ENCODE data around the gene ADAMTS16.

Gene ADAMTS16

DNA sequence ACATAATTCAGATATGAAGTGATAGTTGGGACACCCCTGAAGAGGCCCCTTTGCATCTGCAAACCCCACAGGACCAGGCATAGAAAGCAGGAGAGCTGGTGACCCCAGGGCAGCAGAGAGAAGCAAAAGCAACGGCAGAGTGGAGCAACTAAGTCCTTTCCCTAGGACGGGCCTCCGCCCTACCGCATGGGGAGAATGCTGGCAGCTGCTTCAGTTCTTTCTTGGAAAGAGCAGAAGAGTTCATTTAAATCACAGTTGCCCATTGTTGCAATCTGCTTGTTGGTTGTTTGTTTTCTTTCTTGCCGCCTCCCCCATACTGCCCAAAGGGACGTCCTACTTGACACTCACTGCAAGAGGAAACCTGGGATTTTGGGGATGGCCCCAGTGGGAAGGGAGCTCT lies 126.2 kb downstream of the ADAMTS16 start:
- Histone ChIP-seq H3K27ac (ENCODE audit: low read depth, low read length, poor library complexity, severe bottlenecking) (no peak overlapping the region), H3K4me3 (ENCODE audit: low read depth, low read length, poor library complexity, severe bottlenecking) (no peak overlapping the region), H2AFZ (ENCODE audit: low read length) (no peak overlapping the region), H3K9ac (ENCODE audit: low read length) (no peak overlapping the region), H3K79me2 (ENCODE audit: insufficient read depth, low read length) (no peaks in the 10 kb centered on the region), H3K9me2 (ENCODE audit: low read depth, low read length) (no peaks in the 10 kb centered on the region), H3K4me2 (ENCODE audit: low read length) (no peak overlapping the region), H3K36me3 (ENCODE audit: insufficient read depth, low read length) (no peaks in the 10 kb centered on the region), H3K27me3 (ENCODE audit: insufficient read depth, low read length) (no peaks in the 10 kb centered on the region), H3K4me1 (ENCODE audit: insufficient read depth, low read length, severe bottlenecking) (no peaks in the 10 kb centered on the region), H3F3A (ENCODE audit: insufficient read depth, low read length) (no peaks in the 10 kb centered on the region), H3K9me3 (ENCODE audit: low read length) (no peaks in the 10 kb centered on the region), H4K20me1 (ENCODE audit: insufficient read depth, low read length) (no peaks in the 10 kb centered on the region)
- no peak for TF ChIP-seq EZH2 (IDR thresholded peaks at IDR 0.05; ENCODE audit: borderline replicate concordance, low read length)
- TF ChIP-seq, protein P1, sequence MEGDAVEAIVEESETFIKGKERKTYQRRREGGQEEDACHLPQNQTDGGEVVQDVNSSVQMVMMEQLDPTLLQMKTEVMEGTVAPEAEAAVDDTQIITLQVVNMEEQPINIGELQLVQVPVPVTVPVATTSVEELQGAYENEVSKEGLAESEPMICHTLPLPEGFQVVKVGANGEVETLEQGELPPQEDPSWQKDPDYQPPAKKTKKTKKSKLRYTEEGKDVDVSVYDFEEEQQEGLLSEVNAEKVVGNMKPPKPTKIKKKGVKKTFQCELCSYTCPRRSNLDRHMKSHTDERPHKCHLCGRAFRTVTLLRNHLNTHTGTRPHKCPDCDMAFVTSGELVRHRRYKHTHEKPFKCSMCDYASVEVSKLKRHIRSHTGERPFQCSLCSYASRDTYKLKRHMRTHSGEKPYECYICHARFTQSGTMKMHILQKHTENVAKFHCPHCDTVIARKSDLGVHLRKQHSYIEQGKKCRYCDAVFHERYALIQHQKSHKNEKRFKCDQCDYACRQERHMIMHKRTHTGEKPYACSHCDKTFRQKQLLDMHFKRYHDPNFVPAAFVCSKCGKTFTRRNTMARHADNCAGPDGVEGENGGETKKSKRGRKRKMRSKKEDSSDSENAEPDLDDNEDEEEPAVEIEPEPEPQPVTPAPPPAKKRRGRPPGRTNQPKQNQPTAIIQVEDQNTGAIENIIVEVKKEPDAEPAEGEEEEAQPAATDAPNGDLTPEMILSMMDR (IDR thresholded peaks at IDR 0.05; ENCODE audit: low read length) = no peak

DNA sequence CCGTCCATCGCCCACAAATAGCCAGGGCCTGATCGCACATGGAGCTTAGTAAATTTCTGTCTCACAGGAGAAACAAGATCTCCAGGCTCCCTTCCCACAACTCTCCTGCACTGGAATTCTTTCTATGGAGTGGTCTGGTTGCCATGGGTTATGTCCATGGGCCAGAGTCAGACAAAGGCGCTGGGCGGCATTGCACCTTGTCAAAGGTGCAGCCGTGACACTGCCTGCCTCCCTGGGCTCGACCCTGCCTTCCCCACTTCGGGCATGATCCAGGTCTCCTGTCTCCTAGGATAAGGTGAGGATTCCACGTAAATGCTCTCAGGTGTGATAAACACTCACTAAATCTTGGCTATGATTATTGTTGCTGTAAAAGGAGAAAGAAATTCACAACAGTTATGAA lies 130.0 kb downstream of the ADAMTS16 start:
- Histone ChIP-seq H3K27ac (ENCODE audit: low read depth, low read length, poor library complexity, severe bottlenecking) (no peak overlapping the region), H3K4me2 (ENCODE audit: low read length) (no peak overlapping the region), H3K9me3 (ENCODE audit: low read length) (no peaks in the 10 kb centered on the region), H4K20me1 (ENCODE audit: insufficient read depth, low read length) (no peaks in the 10 kb centered on the region), H3K4me3 (ENCODE audit: low read depth, low read length, poor library complexity, severe bottlenecking) (no peak overlapping the region), H3F3A (ENCODE audit: insufficient read depth, low read length) (no peaks in the 10 kb centered on the region), H2AFZ (ENCODE audit: low read length) (no peak overlapping the region), H3K36me3 (ENCODE audit: insufficient read depth, low read length) (no peaks in the 10 kb centered on the region), H3K9me2 (ENCODE audit: low read depth, low read length) (no peaks in the 10 kb centered on the region), H3K4me1 (ENCODE audit: insufficient read depth, low read length, severe bottlenecking) (no peaks in the 10 kb centered on the region), H3K9ac (ENCODE audit: low read length) (no peak overlapping the region), H3K79me2 (ENCODE audit: insufficient read depth, low read length) (no peaks in the 10 kb centered on the region), H3K27me3 (ENCODE audit: insufficient read depth, low read length) (no peaks in the 10 kb centered on the region)
- TF ChIP-seq, protein P1 (IDR thresholded peaks at IDR 0.05; ENCODE audit: low read length) = no peak
- TF ChIP-seq EZH2 (IDR thresholded peaks at IDR 0.05; ENCODE audit: borderline replicate concordance, low read length) = no peak

DNA sequence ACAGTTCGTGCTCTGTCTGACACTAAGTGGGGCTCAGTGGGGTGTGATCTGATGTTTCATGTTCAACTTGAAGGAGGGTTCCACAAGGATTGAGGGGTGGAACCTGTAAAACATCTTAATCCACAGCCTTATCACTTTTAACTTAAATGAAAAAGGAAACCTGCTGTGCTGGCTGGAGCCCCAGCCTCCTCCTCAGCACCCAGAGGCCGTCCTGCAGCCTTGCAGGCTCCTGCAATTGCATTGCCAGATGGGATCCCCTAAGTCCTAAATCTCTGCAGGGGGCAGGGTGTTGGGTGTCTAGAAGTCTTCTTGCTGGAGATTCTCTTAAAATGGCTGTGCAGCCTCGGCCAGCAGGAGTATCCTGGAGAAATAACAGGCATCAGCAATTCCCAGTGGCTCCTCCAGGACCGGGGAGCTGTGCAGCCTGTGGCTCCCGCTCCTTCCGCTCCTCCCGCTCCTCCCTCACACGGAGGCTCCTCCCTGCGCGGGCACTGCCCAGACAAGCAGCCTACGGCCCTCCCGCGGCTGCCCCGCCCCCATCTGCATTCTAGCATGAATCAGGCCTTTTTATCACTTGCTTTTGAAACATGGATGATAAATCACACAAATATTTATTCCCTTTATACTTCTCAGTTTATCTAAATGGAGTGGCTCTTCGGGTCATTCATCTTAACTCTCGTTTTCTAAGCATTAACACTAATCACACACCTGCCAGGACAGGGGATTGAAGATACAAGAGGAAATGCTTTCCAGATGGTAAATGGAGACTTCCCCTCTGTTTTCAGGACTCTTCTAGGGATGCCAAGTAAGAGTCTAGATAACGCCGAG lies 131.0 kb downstream of the ADAMTS16 start:
- H4K20me1 ChIP-seq (ENCODE audit: insufficient read depth, low read length) = no peaks in the 10 kb centered on the region
- no peaks in the 10 kb centered on the region for H3K9me3 ChIP-seq (ENCODE audit: low read length)
- H3K4me2 ChIP-seq (ENCODE audit: low read length) = no peak overlapping the region
- H3K79me2 ChIP-seq (ENCODE audit: insufficient read depth, low read length) = no peaks in the 10 kb centered on the region
- no peaks in the 10 kb centered on the region for H3K4me1 ChIP-seq (ENCODE audit: insufficient read depth, low read length, severe bottlenecking)
- no peaks in the 10 kb centered on the region for H3K36me3 ChIP-seq (ENCODE audit: insufficient read depth, low read length)
- no peaks in the 10 kb centered on the region for H3K27me3 ChIP-seq (ENCODE audit: insufficient read depth, low read length)
- H3K27ac ChIP-seq (ENCODE audit: low read depth, low read length, poor library complexity, severe bottlenecking) = no peak overlapping the region
- H3K4me3 ChIP-seq (ENCODE audit: low read depth, low read length, poor library complexity, severe bottlenecking) = no peak overlapping the region
- H3F3A ChIP-seq (ENCODE audit: insufficient read depth, low read length) = no peaks in the 10 kb centered on the region
- H3K9me2 ChIP-seq (ENCODE audit: low read depth, low read length) = no peaks in the 10 kb centered on the region
- H2AFZ ChIP-seq (ENCODE audit: low read length) = no peak overlapping the region
- no peak for TF ChIP-seq EZH2 (IDR thresholded peaks at IDR 0.05; ENCODE audit: borderline replicate concordance, low read length)
- TF ChIP-seq, protein P1 (IDR thresholded peaks at IDR 0.05; ENCODE audit: low read length) = no peak
- H3K9ac ChIP-seq (ENCODE audit: low read length) = no peak overlapping the region
